Measurements from ENCODE around the gene HLA-DMA. TPM values are rescaled to one million over a fixed set of nuclear protein-coding genes. Genes with fewer than 3 reads are reported as not detected.

Gene HLA-DMA
- total and polyA plus RNA-seq, 9 of the 15 experiments (the other 6 are each of a cell fraction or from before 2014, with no cell fraction given): 0.13 to 0.83 (median 0.51) TPM

GRCh38 chr6:32968093-32968866 lies 15.4 kb upstream of the HLA-DMA start, which contains the start of gene BRD2 (continued):
- TF ChIP-seq CTCFL (IDR thresholded peaks at IDR 0.05; ENCODE audit: borderline replicate concordance, insufficient read depth, low read depth, low read length, poor library complexity, severe bottlenecking): no peak
- no peak for TF ChIP-seq NFATC3 (IDR thresholded peaks at IDR 0.05)
- peak; percentile 77 for TF ChIP-seq PCBP1 (IDR thresholded peaks at IDR 0.05; ENCODE audit: low read depth, low read length, poor library complexity, severe bottlenecking)
- no peak for TF ChIP-seq BRCA1 (IDR thresholded peaks at IDR 0.05)
- no peak for TF ChIP-seq BRCA1 (CRISPR knock-in tag; IDR thresholded peaks at IDR 0.05)
- TF ChIP-seq MYBL2 (IDR thresholded peaks at IDR 0.05; ENCODE audit: low read depth): no peak
- no peak for TF ChIP-seq MYBL2 (CRISPR knock-in tag; IDR thresholded peaks at IDR 0.05; ENCODE audit: borderline replicate concordance)
- TF ChIP-seq SMAD2 (IDR thresholded peaks at IDR 0.05; ENCODE audit: low read depth, low read length): no peak
- no peak for TF ChIP-seq RFX7 (CRISPR knock-in tag; IDR thresholded peaks at IDR 0.05)
- TF ChIP-seq ZNF24 (IDR thresholded peaks at IDR 0.05): 0 out of 2 replicates have a peak, but pooled peaks have one; percentile 33
- no peak for TF ChIP-seq RBM25 (IDR thresholded peaks at IDR 0.05; ENCODE audit: low read depth, low read length, severe bottlenecking)
- TF ChIP-seq XRCC5 (IDR thresholded peaks at IDR 0.05; ENCODE audit: low read depth, low read length): no peak
- peak; percentile 81 for TF ChIP-seq SUPT5H (IDR thresholded peaks at IDR 0.05)
- no peak for TF ChIP-seq MBD1 (CRISPR knock-in tag; IDR thresholded peaks at IDR 0.05)
- TF ChIP-seq POLR2G (IDR thresholded peaks at IDR 0.05; ENCODE audit: low read depth, low read length): peak; percentile 94
- TF ChIP-seq COPS2 (conservative IDR thresholded peaks at IDR 0.05): no peak
- TF ChIP-seq ZNF696 (CRISPR knock-in tag; conservative IDR thresholded peaks at IDR 0.05): no peak
- peak; percentile 52; the same call in 1 of the 2 replicates for TF ChIP-seq NCOA1 (IDR thresholded peaks at IDR 0.05; ENCODE audit: low read depth)
- no peak for TF ChIP-seq MED1 (CRISPR knock-in tag; IDR thresholded peaks at IDR 0.05; ENCODE audit: borderline replicate concordance)
- no peak for TF ChIP-seq GTF2B (IDR thresholded peaks at IDR 0.05; ENCODE audit: extremely low read depth, insufficient read length)
- TF ChIP-seq AFF4 (CRISPR knock-in tag; IDR thresholded peaks at IDR 0.05): peak; percentile 88

Data from K562 (cell line).